Measurements from ENCODE around the gene CDC42BPA. TPM values are rescaled to one million over a fixed set of nuclear protein-coding genes. Genes with fewer than 3 reads are reported as not detected.

CDC42BPA gene
- total RNA-seq, 1 experiment from 2014 or later: not detected

- Histone ChIP-seq H2AFZ (ENCODE audit: low read length) (no peak overlapping the region), H3K4me2 (ENCODE audit: low read depth, low read length, poor library complexity, severe bottlenecking) (no peak overlapping the region), H3K9me2 (replicated peaks; ENCODE audit: insufficient read depth, low read length) (no peaks in the 10 kb centered on the region), H3K36me3 (ENCODE audit: insufficient read depth, low read length) (no peaks in the 10 kb centered on the region), H3K4me3 (ENCODE audit: low read length) (no peak overlapping the region), H3K9me3 (ENCODE audit: low read length) (no peaks in the 10 kb centered on the region), H4K20me1 (ENCODE audit: insufficient read depth, low read depth, low read length) (no peaks in the 10 kb centered on the region), H3K79me2 (ENCODE audit: low read length) (no peaks in the 10 kb centered on the region), H3K4me1 (ENCODE audit: low read length) (no peaks in the 10 kb centered on the region), H3K9ac (ENCODE audit: low read length) (no peak overlapping the region), H3K27me3 (ENCODE audit: low read length) (no peaks in the 10 kb centered on the region), H3K27ac (ENCODE audit: low read length) (no peak overlapping the region)
- no peak for DNase-seq
Measured at GRCh38 chr1:227070638-227071285, 247.5 kb downstream of the CDC42BPA start.

GRCh38 chr1:227069490-227069889, 248.8 kb downstream of the CDC42BPA start:
- no peaks in the 10 kb centered on the region for H3K4me1 ChIP-seq (ENCODE audit: low read length)
- no peaks in the 10 kb centered on the region for H3K79me2 ChIP-seq (ENCODE audit: low read length)
- no peaks in the 10 kb centered on the region for H3K9me3 ChIP-seq (ENCODE audit: low read length)
- no peak overlapping the region for H3K4me2 ChIP-seq (ENCODE audit: low read depth, low read length, poor library complexity, severe bottlenecking)
- no peak overlapping the region for H3K9ac ChIP-seq (ENCODE audit: low read length)
- DNase-seq: no peak
- H2AFZ ChIP-seq (ENCODE audit: low read length): no peak overlapping the region
- H4K20me1 ChIP-seq (ENCODE audit: insufficient read depth, low read depth, low read length): no peaks in the 10 kb centered on the region
- no peak overlapping the region for H3K27ac ChIP-seq (ENCODE audit: low read length)
- H3K9me2 ChIP-seq (replicated peaks; ENCODE audit: insufficient read depth, low read length): no peaks in the 10 kb centered on the region
- no peaks in the 10 kb centered on the region for H3K27me3 ChIP-seq (ENCODE audit: low read length)
- H3K4me3 ChIP-seq (ENCODE audit: low read length): no peak overlapping the region
- H3K36me3 ChIP-seq (ENCODE audit: insufficient read depth, low read length): no peaks in the 10 kb centered on the region

GRCh38 chr1:227068883-227069282, 249.4 kb downstream of the CDC42BPA start:
- Histone ChIP-seq H3K27me3 (ENCODE audit: low read length) (no peaks in the 10 kb centered on the region), H3K9ac (ENCODE audit: low read length) (no peak overlapping the region), H4K20me1 (ENCODE audit: insufficient read depth, low read depth, low read length) (no peaks in the 10 kb centered on the region), H3K9me2 (replicated peaks; ENCODE audit: insufficient read depth, low read length) (no peaks in the 10 kb centered on the region), H3K4me3 (ENCODE audit: low read length) (no peak overlapping the region), H3K4me2 (ENCODE audit: low read depth, low read length, poor library complexity, severe bottlenecking) (no peak overlapping the region), H3K79me2 (ENCODE audit: low read length) (no peaks in the 10 kb centered on the region), H3K36me3 (ENCODE audit: insufficient read depth, low read length) (no peaks in the 10 kb centered on the region), H3K4me1 (ENCODE audit: low read length) (no peaks in the 10 kb centered on the region), H2AFZ (ENCODE audit: low read length) (no peak overlapping the region), H3K27ac (ENCODE audit: low read length) (no peak overlapping the region), H3K9me3 (ENCODE audit: low read length) (no peaks in the 10 kb centered on the region)
- DNase-seq: no peak

GRCh38 chr1:227066999-227067398, 251.3 kb downstream of the CDC42BPA start:
- Histone ChIP-seq H3K27ac (ENCODE audit: low read length) (no peak overlapping the region), H4K20me1 (ENCODE audit: insufficient read depth, low read depth, low read length) (no peaks in the 10 kb centered on the region), H3K4me1 (ENCODE audit: low read length) (no peaks in the 10 kb centered on the region), H3K9ac (ENCODE audit: low read length) (no peak overlapping the region), H3K79me2 (ENCODE audit: low read length) (no peaks in the 10 kb centered on the region), H3K4me3 (ENCODE audit: low read length) (no peak overlapping the region), H3K36me3 (ENCODE audit: insufficient read depth, low read length) (no peaks in the 10 kb centered on the region), H3K4me2 (ENCODE audit: low read depth, low read length, poor library complexity, severe bottlenecking) (no peak overlapping the region), H2AFZ (ENCODE audit: low read length) (no peak overlapping the region), H3K27me3 (ENCODE audit: low read length) (no peaks in the 10 kb centered on the region), H3K9me3 (ENCODE audit: low read length) (no peaks in the 10 kb centered on the region), H3K9me2 (replicated peaks; ENCODE audit: insufficient read depth, low read length) (no peaks in the 10 kb centered on the region)
- DNase-seq: no peak

GRCh38 chr1:227065311-227065710, 253.0 kb downstream of the CDC42BPA start:
- H3K4me1 ChIP-seq (ENCODE audit: low read length): no peaks in the 10 kb centered on the region
- H4K20me1 ChIP-seq (ENCODE audit: insufficient read depth, low read depth, low read length): no peaks in the 10 kb centered on the region
- H3K9me3 ChIP-seq (ENCODE audit: low read length): no peaks in the 10 kb centered on the region
- H3K79me2 ChIP-seq (ENCODE audit: low read length): no peaks in the 10 kb centered on the region
- no peak overlapping the region for H3K4me2 ChIP-seq (ENCODE audit: low read depth, low read length, poor library complexity, severe bottlenecking)
- H2AFZ ChIP-seq (ENCODE audit: low read length): no peak overlapping the region
- no peaks in the 10 kb centered on the region for H3K27me3 ChIP-seq (ENCODE audit: low read length)
- no peak for DNase-seq
- no peak overlapping the region for H3K9ac ChIP-seq (ENCODE audit: low read length)
- no peaks in the 10 kb centered on the region for H3K9me2 ChIP-seq (replicated peaks; ENCODE audit: insufficient read depth, low read length)
- no peak overlapping the region for H3K4me3 ChIP-seq (ENCODE audit: low read length)
- H3K36me3 ChIP-seq (ENCODE audit: insufficient read depth, low read length): no peaks in the 10 kb centered on the region
- no peak overlapping the region for H3K27ac ChIP-seq (ENCODE audit: low read length)

GRCh38 chr1:227062306-227062705, 256.0 kb downstream of the CDC42BPA start:
- Histone ChIP-seq H3K4me2 (ENCODE audit: low read depth, low read length, poor library complexity, severe bottlenecking) (no peak overlapping the region), H2AFZ (ENCODE audit: low read length) (no peak overlapping the region), H4K20me1 (ENCODE audit: insufficient read depth, low read depth, low read length) (no peaks in the 10 kb centered on the region), H3K9me3 (ENCODE audit: low read length) (no peaks in the 10 kb centered on the region), H3K27ac (ENCODE audit: low read length) (no peak overlapping the region), H3K4me3 (ENCODE audit: low read length) (no peak overlapping the region), H3K36me3 (ENCODE audit: insufficient read depth, low read length) (no peaks in the 10 kb centered on the region), H3K9me2 (replicated peaks; ENCODE audit: insufficient read depth, low read length) (no peaks in the 10 kb centered on the region), H3K9ac (ENCODE audit: low read length) (no peak overlapping the region), H3K79me2 (ENCODE audit: low read length) (no peaks in the 10 kb centered on the region), H3K4me1 (ENCODE audit: low read length) (no peaks in the 10 kb centered on the region), H3K27me3 (ENCODE audit: low read length) (no peaks in the 10 kb centered on the region)
- DNase-seq: no peak

GRCh38 chr1:227059076-227059475, 259.2 kb downstream of the CDC42BPA start:
- H3K27me3 ChIP-seq (ENCODE audit: low read length): no peaks in the 10 kb centered on the region
- H3K4me3 ChIP-seq (ENCODE audit: low read length): no peak overlapping the region
- H3K9me2 ChIP-seq (replicated peaks; ENCODE audit: insufficient read depth, low read length): no peaks in the 10 kb centered on the region
- no peak overlapping the region for H3K27ac ChIP-seq (ENCODE audit: low read length)
- H4K20me1 ChIP-seq (ENCODE audit: insufficient read depth, low read depth, low read length): no peaks in the 10 kb centered on the region
- H3K36me3 ChIP-seq (ENCODE audit: insufficient read depth, low read length): no peaks in the 10 kb centered on the region
- no peaks in the 10 kb centered on the region for H3K4me1 ChIP-seq (ENCODE audit: low read length)
- no peak overlapping the region for H3K9ac ChIP-seq (ENCODE audit: low read length)
- no peaks in the 10 kb centered on the region for H3K9me3 ChIP-seq (ENCODE audit: low read length)
- no peak overlapping the region for H2AFZ ChIP-seq (ENCODE audit: low read length)
- DNase-seq: no peak
- no peak overlapping the region for H3K4me2 ChIP-seq (ENCODE audit: low read depth, low read length, poor library complexity, severe bottlenecking)
- no peaks in the 10 kb centered on the region for H3K79me2 ChIP-seq (ENCODE audit: low read length)

- Histone ChIP-seq H3K9ac (ENCODE audit: low read length) (no peak overlapping the region), H3K4me3 (ENCODE audit: low read length) (no peak overlapping the region), H4K20me1 (ENCODE audit: insufficient read depth, low read depth, low read length) (no peaks in the 10 kb centered on the region), H3K36me3 (ENCODE audit: insufficient read depth, low read length) (no peaks in the 10 kb centered on the region), H3K4me1 (ENCODE audit: low read length) (no peaks in the 10 kb centered on the region), H3K4me2 (ENCODE audit: low read depth, low read length, poor library complexity, severe bottlenecking) (no peak overlapping the region), H3K79me2 (ENCODE audit: low read length) (no peaks in the 10 kb centered on the region), H2AFZ (ENCODE audit: low read length) (no peak overlapping the region), H3K27me3 (ENCODE audit: low read length) (no peaks in the 10 kb centered on the region), H3K9me2 (replicated peaks; ENCODE audit: insufficient read depth, low read length) (no peaks in the 10 kb centered on the region), H3K9me3 (ENCODE audit: low read length) (no peaks in the 10 kb centered on the region), H3K27ac (ENCODE audit: low read length) (no peak overlapping the region)
- DNase-seq: no peak
Measured at GRCh38 chr1:227058321-227058751, 260.0 kb downstream of the CDC42BPA start.
